Mucosa of stomach (tissue), 1 donor: ENCODE results near the gene NSUN4.
"Not testable (repeated sequence)": the region's sequence is repeated elsewhere in the genome, so short reads cannot be mapped to it uniquely, and the experiment has no call there.

ENCODE experiments used
- H3K27me3 ChIP-seq: one replicate; pipeline ENCODE4 v1.7.0; 2013; ENCODE audit warnings: mild to moderate bottlenecking, low read length; ENCODE audit not compliant: control insufficient read depth, insufficient read depth
- H3K36me3 ChIP-seq: one replicate; pipeline ENCODE4 v1.7.0; 2013; ENCODE audit warnings: low read length; ENCODE audit not compliant: control insufficient read depth, insufficient read depth
- H3K4me1 ChIP-seq: one replicate; pipeline ENCODE4 v1.7.0; 2013; ENCODE audit warnings: mild to moderate bottlenecking, low read length; ENCODE audit not compliant: control insufficient read depth, insufficient read depth
- H3K4me3 ChIP-seq: one replicate; pipeline ENCODE4 v1.7.0; 2013; ENCODE audit warnings: low read length
- H3K9ac ChIP-seq: one replicate; pipeline ENCODE4 v1.7.0; 2013; ENCODE audit warnings: mild to moderate bottlenecking, low read length, moderate library complexity
- H3K9me3 ChIP-seq: one replicate; pipeline ENCODE4 v1.7.0; 2013; ENCODE audit warnings: mild to moderate bottlenecking, low read length, moderate library complexity; ENCODE audit not compliant: control insufficient read depth
- donor health status: Pancreatic carcinoma.

NSUN4 gene

DNA sequence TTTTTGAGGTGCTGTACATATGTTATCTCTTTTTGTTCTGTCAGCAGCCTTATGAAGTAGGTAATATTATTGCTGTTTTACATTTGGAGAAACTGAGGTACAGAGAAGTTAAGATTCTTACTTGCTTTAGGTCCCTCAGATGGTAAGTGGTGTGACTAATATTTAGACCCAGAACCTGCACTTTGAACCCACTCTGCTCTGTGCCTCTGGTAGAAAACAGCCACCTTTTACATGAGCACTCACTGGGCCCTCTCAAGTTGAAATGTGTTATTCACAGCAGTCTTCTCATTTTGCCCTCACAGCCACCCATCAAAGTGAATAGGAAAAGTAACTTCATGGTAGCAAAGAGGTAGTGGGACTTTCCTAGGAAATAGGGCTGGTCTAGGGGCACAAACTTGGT lies 4.7 kb downstream of the NSUN4 start:
- no peak overlapping the region for H3K9ac ChIP-seq
- H3K4me3 ChIP-seq: no peak overlapping the region
- H3K36me3 ChIP-seq: no peaks in the 10 kb centered on the region
- peaks cover 8% of the 10 kb centered on the region for H3K4me1 ChIP-seq
- no peaks in the 10 kb centered on the region for H3K9me3 ChIP-seq
- no peaks in the 10 kb centered on the region for H3K27me3 ChIP-seq

- Histone ChIP-seq H3K4me3 (no peak overlapping the region), H3K27me3 (no peaks in the 10 kb centered on the region), H3K9me3 (no peaks in the 10 kb centered on the region), H3K36me3 (peaks cover 16% of the 10 kb centered on the region), H3K9ac (no peak overlapping the region), H3K4me1 (no peaks in the 10 kb centered on the region)
These were observed 11.8 kb downstream of the NSUN4 start for GRCh38 chr1:46352363-46352762.

DNA sequence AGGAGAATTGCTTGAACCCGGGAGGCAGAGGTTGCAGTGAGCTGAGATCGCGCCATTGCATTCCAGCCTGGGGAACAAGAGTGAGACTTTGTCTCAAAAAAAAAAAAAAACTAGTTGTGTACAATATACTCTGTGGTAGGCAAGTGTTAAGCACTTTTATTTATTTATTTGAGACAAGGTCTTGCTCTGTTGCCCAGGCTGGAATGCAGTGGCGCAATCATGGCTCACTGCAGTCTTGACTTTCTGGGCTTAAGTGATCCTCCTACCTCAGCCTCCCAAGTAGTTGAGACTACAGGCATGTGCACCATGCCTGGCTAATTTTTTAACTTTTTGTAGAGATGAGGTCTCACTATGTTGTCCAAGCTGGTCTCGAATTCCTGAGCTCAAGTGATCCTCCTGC lies 15.3 kb downstream of the NSUN4 start:
- not testable (repeated sequence) for H3K4me3 ChIP-seq, H3K9ac ChIP-seq, H3K4me1 ChIP-seq, H3K27me3 ChIP-seq, H3K9me3 ChIP-seq
- peaks cover 20% of the 10 kb centered on the region for H3K36me3 ChIP-seq

- Histone ChIP-seq H3K36me3 (peaks cover 13% of the 10 kb centered on the region), H3K9ac (no peak overlapping the region), H3K9me3 (no peaks in the 10 kb centered on the region), H3K4me1 (no peaks in the 10 kb centered on the region), H3K27me3 (no peaks in the 10 kb centered on the region), H3K4me3 (no peak overlapping the region)
These were observed 21.6 kb downstream of the NSUN4 start for GRCh38 chr1:46362158-46362557.

- Histone ChIP-seq H3K9me3 (no peaks in the 10 kb centered on the region), H3K27me3 (no peaks in the 10 kb centered on the region), H3K4me3 (no peak overlapping the region), H3K4me1 (no peaks in the 10 kb centered on the region), H3K36me3 (peaks cover 13% of the 10 kb centered on the region), H3K9ac (no peak overlapping the region)
These were observed 22.5 kb downstream of the NSUN4 start for GRCh38 chr1:46363121-46363520.

DNA sequence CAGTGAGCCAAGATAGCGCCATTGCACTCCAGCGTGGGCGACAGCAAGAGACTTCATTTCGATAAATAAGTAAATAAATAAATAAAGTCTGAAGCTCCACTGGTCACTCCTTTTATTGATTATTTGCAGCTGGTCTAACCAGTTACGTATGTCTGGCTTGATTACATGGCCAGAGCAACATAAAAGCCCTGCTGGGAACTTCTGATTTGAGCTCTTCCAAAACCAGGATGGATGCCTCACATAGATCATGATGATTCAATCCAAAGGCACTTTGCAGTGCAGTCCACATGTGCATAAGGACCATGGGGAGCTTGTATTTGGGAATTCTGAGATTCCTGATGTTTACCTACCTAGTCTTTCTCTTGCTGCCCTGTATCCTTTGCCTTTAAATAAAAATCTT lies 24.0 kb downstream of the NSUN4 start:
- Histone ChIP-seq H3K9ac (no peak overlapping the region), H3K4me1 (peaks cover 2% of the 10 kb centered on the region), H3K36me3 (peaks cover 13% of the 10 kb centered on the region), H3K27me3 (no peaks in the 10 kb centered on the region), H3K9me3 (no peaks in the 10 kb centered on the region), H3K4me3 (no peak overlapping the region)

DNA sequence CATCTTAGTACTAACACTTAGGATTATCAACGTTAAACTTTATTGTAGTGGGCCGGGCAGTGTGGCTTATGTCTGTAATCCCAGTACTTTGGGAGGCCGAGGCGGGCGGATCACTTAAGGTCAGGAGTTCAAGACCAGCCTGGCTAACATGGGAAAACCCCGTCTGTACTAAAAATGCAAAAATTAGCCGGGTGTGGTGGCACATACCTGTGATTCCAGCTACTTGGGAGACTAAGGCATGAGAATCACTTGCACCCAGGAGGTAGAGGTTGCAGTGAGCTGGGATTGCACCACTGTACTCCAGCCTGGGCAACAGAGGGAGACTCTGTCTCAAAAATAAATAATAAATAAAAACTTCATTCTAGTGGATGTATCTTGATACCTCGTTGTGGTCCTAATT lies 25.2 kb downstream of the NSUN4 start:
- H3K9me3 ChIP-seq, H3K36me3 ChIP-seq, H3K4me3 ChIP-seq, H3K27me3 ChIP-seq, H3K9ac ChIP-seq: not testable (repeated sequence)
- peaks cover 10% of the 10 kb centered on the region for H3K4me1 ChIP-seq

DNA sequence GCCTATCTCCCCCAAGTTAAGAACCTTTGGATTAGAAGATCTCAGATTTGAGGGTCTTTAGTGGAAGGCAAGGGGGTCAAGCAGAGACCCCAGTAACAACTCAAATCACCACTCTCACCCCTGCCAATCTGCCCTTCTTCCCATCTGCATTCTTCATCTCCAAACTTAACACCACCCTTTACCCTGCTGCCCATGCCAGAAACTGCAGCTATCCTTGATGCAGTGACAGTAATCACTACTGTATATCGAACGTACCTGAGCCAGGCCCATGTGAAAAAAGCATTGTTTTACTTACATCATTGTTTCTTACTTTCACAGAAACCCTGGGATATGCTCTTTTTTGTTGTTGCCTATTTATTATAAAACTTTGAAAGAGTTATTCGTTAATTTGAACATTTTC lies 26.5 kb downstream of the NSUN4 start:
- Histone ChIP-seq H3K36me3 (no peaks in the 10 kb centered on the region), H3K9ac (no peak overlapping the region), H3K4me1 (peaks cover 13% of the 10 kb centered on the region), H3K27me3 (no peaks in the 10 kb centered on the region), H3K4me3 (no peak overlapping the region), H3K9me3 (no peaks in the 10 kb centered on the region)

DNA sequence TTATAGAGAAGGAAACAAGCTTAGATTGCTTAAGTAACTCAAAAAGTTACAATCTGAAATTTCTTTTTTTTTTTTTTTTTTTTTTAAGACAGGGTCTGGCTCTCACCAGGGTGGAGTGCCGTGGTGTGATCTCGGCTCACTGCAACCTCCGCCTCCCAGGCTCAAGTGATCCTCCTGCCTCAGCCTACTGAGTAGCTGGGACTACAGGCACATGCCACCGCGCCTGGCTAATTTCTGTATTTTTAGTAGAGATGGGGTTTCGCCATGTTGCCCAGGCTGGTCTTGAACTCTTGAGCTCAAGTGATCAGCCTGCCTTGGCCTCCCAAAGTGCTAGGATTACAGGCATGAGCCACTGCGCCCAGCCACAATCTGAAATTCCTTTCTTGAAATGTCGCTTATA lies 27.1 kb downstream of the NSUN4 start:
- not testable (repeated sequence) for H3K4me3 ChIP-seq, H3K27me3 ChIP-seq, H3K9me3 ChIP-seq, H3K9ac ChIP-seq, H3K36me3 ChIP-seq
- H3K4me1 ChIP-seq: peaks cover 13% of the 10 kb centered on the region

- H3K4me1 ChIP-seq: peaks cover 13% of the 10 kb centered on the region
- no peaks in the 10 kb centered on the region for H3K36me3 ChIP-seq
- no peaks in the 10 kb centered on the region for H3K9me3 ChIP-seq
- no peaks in the 10 kb centered on the region for H3K27me3 ChIP-seq
- H3K4me3 ChIP-seq: no peak overlapping the region
- H3K9ac ChIP-seq: no peak overlapping the region
These were observed 28.2 kb downstream of the NSUN4 start for GRCh38 chr1:46368791-46369190.

- H3K9ac ChIP-seq: peak overlapping the region; percentile 32
- no peaks in the 10 kb centered on the region for H3K27me3 ChIP-seq
- peaks cover 13% of the 10 kb centered on the region for H3K4me1 ChIP-seq
- H3K4me3 ChIP-seq: peak overlapping the region; percentile 1
- no peaks in the 10 kb centered on the region for H3K9me3 ChIP-seq
- H3K36me3 ChIP-seq: no peaks in the 10 kb centered on the region
These were observed 29.1 kb downstream of the NSUN4 start for GRCh38 chr1:46369542-46370213.

- Histone ChIP-seq H3K4me3 (peak overlapping the region; percentile 19), H3K9me3 (no peaks in the 10 kb centered on the region), H3K36me3 (no peaks in the 10 kb centered on the region), H3K27me3 (no peaks in the 10 kb centered on the region), H3K4me1 (peaks cover 13% of the 10 kb centered on the region), H3K9ac (peak overlapping the region; percentile 56)
These were observed 29.6 kb downstream of the NSUN4 start for GRCh38 chr1:46370214-46370633.

DNA sequence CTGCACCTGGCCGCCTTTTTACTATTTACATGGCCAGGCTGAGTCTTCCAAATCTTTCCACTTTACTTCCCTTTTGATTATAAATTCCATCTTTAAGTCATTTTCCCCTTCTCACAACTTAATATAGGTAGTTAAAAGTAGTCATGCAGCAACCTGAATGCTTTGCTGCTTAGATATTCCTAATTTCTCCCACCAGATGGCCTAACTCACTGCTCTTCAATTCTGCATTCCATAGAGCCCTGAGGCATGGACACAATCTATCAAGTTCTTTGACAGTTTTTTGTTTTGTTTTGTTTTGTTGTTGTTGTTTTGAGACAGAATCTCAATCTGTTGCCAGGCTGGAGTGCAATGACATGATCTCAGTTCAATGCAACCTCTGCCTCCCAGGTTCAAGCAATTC lies 31.8 kb downstream of the NSUN4 start:
- Histone ChIP-seq H3K27me3 (no peaks in the 10 kb centered on the region), H3K9me3 (no peaks in the 10 kb centered on the region), H3K4me1 (peaks cover 13% of the 10 kb centered on the region), H3K9ac (no peak overlapping the region), H3K4me3 (no peak overlapping the region), H3K36me3 (no peaks in the 10 kb centered on the region)
